DND-41 (cell line): Measurements from ENCODE around the gene DEFB132.

Experiments used
- CTCF ChIP-seq: IDR thresholded peaks from 2 replicates; pipeline ENCODE4 v1.5.1; 2012; ENCODE audit warnings: borderline replicate concordance, low read length, moderate library complexity, mild to moderate bottlenecking; ENCODE audit not compliant: poor library complexity, severe bottlenecking; ENCODE audit errors: extremely low read depth
- EZH2 ChIP-seq: IDR thresholded peaks from 3 replicates; pipeline ENCODE4 v1.6.1; 2012; ENCODE audit warnings: borderline replicate concordance, low read depth, mild to moderate bottlenecking, moderate library complexity, low read length, inconsistent platforms; ENCODE audit not compliant: severe bottlenecking

DNA sequence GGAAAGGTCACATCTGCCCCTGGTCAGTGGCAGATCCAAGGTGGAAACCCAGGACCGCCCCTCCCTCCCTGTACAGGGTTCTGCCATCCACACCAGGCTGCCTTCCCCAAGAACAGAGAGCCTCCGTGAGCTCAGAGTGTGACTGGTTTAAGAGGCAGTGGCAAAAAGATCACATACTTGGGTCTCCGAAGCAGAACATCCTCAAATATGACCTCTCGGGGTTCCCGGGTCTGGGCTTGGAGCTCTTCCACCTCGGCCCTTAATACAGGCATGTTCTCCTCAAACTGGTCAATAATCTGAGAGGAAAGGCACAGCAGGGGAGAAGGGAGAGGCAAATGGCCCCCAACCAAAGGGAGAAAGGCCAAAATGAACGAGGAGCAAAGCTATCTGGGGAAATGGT lies 18.3 kb downstream of the DEFB132 start:
- TF ChIP-seq CTCF (no peak), EZH2 (no peak)
